ENCODE measurements around the gene CROCC.

CROCC gene

GRCh38 chr1:17004466-17005364 lies 83.0 kb downstream of the CROCC start:
- in situ Hi-C loops (cut with HindIII; ENCODE audit: low pct_ligation_motif_present, low sequenced_read_pairs) = no loop called here

GRCh38 chr1:17005365-17005740 lies 83.6 kb downstream of the CROCC start:
- H3K36me3 ChIP-seq (replicated peaks) = peaks cover 34% of the 10 kb centered on the region
- no peak overlapping the region for H3K27ac ChIP-seq
- in situ Hi-C loops (cut with HindIII; ENCODE audit: low pct_ligation_motif_present, low sequenced_read_pairs) = no loop called here
- no peak for DNase-seq
- H3K27me3 ChIP-seq (replicated peaks) = no peaks in the 10 kb centered on the region
- no peak for TF ChIP-seq CTCF (IDR thresholded peaks at IDR 0.05; ENCODE audit: low read depth, low read length, missing control alignments)
- H3K4me3 ChIP-seq (ENCODE audit: low read depth, low read length) = no peak overlapping the region

More at GRCh38 chr1:17004466-17005364, 83.0 kb downstream of the CROCC start:
- TF ChIP-seq CTCF (IDR thresholded peaks at IDR 0.05; ENCODE audit: low read depth, low read length, missing control alignments) = peak; percentile 57
- Histone ChIP-seq H3K36me3 (replicated peaks) (peaks cover 38% of the 10 kb centered on the region), H3K4me3 (ENCODE audit: low read depth, low read length) (no peak overlapping the region), H3K27ac (no peak overlapping the region), H3K27me3 (replicated peaks) (no peaks in the 10 kb centered on the region)
- no peak for DNase-seq

GRCh38 chr1:17007121-17007520 lies 85.4 kb downstream of the CROCC start:
- no peak overlapping the region for H3K4me3 ChIP-seq (ENCODE audit: low read depth, low read length)
- in situ Hi-C loops (cut with HindIII; ENCODE audit: low pct_ligation_motif_present, low sequenced_read_pairs) = no loop called here
- H3K27me3 ChIP-seq (replicated peaks) = no peaks in the 10 kb centered on the region
- H3K36me3 ChIP-seq (replicated peaks) = peaks cover 25% of the 10 kb centered on the region
- H3K27ac ChIP-seq = no peak overlapping the region
- no peak for TF ChIP-seq CTCF (IDR thresholded peaks at IDR 0.05; ENCODE audit: low read depth, low read length, missing control alignments)
- no peak for DNase-seq

GRCh38 chr1:17008208-17008855 lies 86.6 kb downstream of the CROCC start:
- in situ Hi-C loops (cut with HindIII; ENCODE audit: low pct_ligation_motif_present, low sequenced_read_pairs) = no loop called here
- Histone ChIP-seq H3K27ac (no peak overlapping the region), H3K27me3 (replicated peaks) (no peaks in the 10 kb centered on the region), H3K36me3 (replicated peaks) (peaks cover 15% of the 10 kb centered on the region), H3K4me3 (ENCODE audit: low read depth, low read length) (no peak overlapping the region)
- no peak for TF ChIP-seq CTCF (IDR thresholded peaks at IDR 0.05; ENCODE audit: low read depth, low read length, missing control alignments)
- DNase-seq = no peak

GRCh38 chr1:17009706-17010105 lies 88.0 kb downstream of the CROCC start:
- TF ChIP-seq CTCF (IDR thresholded peaks at IDR 0.05; ENCODE audit: low read depth, low read length, missing control alignments) = no peak
- no peak for DNase-seq
- Histone ChIP-seq H3K36me3 (replicated peaks) (peaks cover 8% of the 10 kb centered on the region), H3K27me3 (replicated peaks) (no peaks in the 10 kb centered on the region), H3K4me3 (ENCODE audit: low read depth, low read length) (no peak overlapping the region), H3K27ac (no peak overlapping the region)
- in situ Hi-C loops (cut with HindIII; ENCODE audit: low pct_ligation_motif_present, low sequenced_read_pairs) = no loop called here

Data from brain microvascular endothelial cell (primary cell).